ENCODE results near the gene PARD6B.

PARD6B gene

DNA sequence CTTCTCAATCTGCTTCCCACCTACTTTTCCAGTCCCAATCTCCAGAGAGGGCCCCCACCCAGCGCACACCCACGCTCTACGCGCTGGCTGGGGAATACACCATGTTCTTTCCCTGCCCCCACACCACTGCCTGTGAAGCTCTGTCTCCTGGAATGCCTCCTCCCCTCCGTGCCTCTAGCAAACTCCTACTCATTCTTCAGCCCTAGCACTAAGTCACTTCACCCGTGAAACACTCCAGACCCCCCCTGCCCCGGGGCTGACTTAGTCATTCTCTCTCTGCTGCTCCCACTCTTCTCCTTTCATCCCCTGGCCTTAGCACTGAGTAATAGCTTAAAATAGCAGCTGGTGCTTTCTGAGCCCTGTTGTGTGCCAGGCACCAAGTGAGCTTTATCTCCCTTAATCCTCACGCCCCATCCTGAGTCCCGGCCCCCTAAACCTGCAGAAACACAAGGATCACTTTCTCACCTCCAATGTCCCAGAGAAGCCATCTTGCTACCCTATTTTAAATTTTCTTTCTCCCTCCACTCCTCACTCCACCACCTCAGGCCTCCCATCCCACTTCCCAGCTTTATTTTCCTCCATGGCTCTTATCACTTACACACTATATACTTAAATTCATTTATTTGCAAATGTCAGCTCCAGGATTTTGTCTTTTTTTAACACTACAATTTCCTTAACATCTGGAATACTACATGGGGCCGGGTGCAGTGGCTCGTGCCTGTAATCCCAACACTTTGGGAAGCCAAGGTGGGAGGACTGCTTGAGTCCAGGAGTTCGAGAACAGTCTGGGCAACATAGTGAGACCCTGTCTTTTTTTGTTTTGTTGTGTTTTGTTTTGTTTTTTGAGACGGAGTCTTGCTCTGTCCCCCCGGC lies 6.3 kb upstream of the PARD6B start:
- no peak for DNase-seq

DNA sequence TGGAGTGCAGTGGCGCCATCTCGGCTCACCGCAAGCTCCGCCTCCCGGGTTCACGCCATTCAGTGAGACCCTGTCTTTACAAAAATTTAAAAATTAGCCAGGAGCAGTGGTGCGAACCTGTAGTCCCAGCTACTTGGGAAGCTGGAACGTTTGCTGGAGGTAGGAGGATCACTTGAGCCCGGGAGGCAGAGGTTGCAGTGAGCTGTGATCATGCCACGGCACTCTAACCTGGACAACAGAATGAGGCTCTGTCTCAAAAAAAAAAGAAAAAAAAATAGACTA lies 5.7 kb upstream of the PARD6B start:
- DNase-seq: no peak

- no peak for DNase-seq
Observed at GRCh38 chr20:50726955-50727791, 4.2 kb upstream of the PARD6B start.

- DNase-seq: no peak
Observed at GRCh38 chr20:50727792-50728485, 3.4 kb upstream of the PARD6B start.

DNA sequence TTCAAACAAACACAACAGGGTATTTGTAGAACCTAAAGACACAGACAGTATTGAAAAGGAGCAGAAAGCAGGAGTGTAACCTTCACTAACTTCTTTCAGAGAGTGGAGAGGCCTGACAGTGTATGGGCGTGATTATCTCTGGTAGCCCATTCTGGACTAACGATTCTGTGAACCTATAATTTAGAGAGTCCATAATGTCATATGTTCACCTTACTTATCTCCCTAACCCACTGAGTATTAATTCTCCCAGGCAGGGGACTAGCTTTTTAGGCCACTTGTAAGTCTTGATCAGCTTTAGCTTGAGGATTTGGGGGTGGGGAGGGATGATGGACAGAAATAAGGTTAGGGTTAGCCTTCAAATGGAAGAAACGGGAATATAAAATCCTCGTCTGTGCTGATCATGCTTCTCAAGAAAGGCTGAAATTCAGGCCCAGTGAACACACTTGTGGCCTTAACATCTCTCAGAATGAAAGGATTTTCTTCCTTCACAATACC lies 2.8 kb upstream of the PARD6B start:
- DNase-seq: no peak

GRCh38 chr20:50728981-50729874 lies 2.2 kb upstream of the PARD6B start:
- DNase-seq: peak in 2 of 3 experiments; percentile 56 to 65

DNA sequence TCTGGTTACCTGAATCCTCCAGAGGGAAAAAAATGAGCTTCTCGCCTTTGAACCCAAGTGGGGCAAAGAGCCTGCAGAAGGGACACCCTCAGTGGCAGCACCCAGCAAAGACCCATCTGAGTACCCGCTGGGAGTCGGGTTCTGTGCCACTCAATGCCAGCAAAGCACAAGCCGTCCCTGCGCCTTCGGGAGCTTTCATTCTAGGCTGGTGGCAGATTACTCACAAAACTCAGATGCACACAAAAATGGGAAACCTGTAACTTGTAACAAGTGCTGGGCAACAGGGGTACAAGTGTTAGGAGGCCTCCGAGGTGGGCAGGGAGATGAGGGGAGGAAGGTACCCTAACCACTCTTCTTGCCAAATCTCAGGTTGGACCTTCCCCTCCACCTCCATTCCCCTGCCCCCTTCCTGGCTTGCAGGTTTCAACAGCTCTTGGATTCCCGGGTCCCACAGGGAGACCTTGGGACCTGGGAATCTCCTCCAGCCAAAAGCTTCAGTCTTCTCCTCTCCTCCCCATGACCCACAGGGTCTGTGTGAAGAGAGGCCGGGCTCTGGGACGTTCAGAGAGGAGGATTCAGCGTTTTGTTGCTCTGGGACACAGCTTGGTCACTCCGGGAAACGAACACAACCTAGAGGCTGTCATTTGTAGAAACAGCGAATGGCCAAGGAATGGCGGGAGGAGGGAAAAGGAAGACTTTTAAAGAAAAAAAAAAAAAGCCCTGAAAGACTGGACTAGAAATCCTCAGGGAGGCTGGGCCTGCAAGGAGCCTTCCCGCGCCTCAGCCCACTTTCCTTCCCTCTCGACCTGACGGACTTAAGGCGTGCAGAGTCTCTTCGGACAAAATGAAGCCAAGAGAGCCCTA lies 1.2 kb upstream of the PARD6B start:
- peak in 2 of 3 experiments; percentile 57 to 65 for DNase-seq

- no peak for DNase-seq
Observed at GRCh38 chr20:50730765-50731054, 670 bp upstream of the PARD6B start.

- DNase-seq: peak; percentile 18 to 75 (median 66)
Observed at GRCh38 chr20:50731930-50732690, 730 bp downstream of the PARD6B start.

DNA sequence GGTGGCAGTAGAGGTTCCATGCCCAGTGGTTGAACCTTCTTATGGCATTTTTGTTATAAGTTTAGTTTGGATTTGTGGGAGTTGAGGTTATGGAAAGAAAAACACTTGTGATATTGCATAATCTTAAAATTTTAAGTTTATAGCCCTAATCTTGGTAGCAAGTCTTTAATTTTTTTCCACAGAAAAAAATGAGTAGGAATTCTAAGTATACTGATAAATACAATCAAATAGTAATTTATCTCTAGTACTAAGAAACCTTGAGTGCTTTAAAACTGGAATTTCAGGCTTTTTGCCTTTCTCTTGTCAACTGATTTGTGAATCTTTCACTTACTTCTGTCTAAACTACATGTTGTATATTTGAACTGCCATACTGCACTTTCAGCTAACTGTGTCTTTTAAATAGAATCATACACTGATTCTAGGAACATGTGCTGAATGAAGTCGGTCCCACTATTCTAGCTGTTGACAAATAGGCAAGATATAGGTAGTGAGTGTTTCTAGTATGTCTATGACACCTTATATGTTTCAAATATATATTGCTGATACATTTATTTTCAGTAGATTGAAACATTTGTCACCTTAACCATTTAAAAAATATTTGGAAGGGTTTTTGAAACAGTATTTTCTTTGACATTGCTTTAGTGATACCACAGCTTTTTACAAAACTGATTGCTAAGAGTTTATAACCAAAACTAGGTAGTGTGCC lies 2.4 kb downstream of the PARD6B start:
- no peak for DNase-seq

- DNase-seq: no peak
Observed at GRCh38 chr20:50734730-50735679, 3.6 kb downstream of the PARD6B start.

- no peak for DNase-seq
Observed at GRCh38 chr20:50735813-50736212, 4.4 kb downstream of the PARD6B start.

GRCh38 chr20:50737352-50737751 lies 6.0 kb downstream of the PARD6B start:
- DNase-seq: no peak

DNA sequence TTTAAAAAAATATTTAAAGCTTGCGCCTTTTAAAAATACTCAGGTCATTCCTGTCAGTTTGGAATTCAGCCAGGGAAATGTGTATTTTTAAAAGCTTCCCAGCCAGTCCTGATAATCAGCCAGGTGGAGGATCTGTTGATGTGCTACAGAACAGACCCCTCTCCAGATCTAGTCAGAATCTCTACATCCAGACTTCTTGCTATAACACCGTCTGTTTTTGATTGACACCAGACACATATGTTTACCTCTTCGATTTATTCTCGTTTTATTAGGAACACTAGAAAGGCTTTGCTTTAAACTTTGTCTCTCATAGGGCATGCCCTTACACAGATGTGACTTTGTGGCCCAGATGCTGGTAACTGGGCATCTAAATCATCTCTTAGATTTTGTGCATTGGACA lies 11.7 kb downstream of the PARD6B start:
- no peak for DNase-seq

- peak in 1 of 3 experiments; percentile 29 for DNase-seq
Observed at GRCh38 chr20:50744143-50744792, 12.9 kb downstream of the PARD6B start.

GRCh38 chr20:50745634-50746137 lies 14.3 kb downstream of the PARD6B start:
- no peak for DNase-seq

DNA sequence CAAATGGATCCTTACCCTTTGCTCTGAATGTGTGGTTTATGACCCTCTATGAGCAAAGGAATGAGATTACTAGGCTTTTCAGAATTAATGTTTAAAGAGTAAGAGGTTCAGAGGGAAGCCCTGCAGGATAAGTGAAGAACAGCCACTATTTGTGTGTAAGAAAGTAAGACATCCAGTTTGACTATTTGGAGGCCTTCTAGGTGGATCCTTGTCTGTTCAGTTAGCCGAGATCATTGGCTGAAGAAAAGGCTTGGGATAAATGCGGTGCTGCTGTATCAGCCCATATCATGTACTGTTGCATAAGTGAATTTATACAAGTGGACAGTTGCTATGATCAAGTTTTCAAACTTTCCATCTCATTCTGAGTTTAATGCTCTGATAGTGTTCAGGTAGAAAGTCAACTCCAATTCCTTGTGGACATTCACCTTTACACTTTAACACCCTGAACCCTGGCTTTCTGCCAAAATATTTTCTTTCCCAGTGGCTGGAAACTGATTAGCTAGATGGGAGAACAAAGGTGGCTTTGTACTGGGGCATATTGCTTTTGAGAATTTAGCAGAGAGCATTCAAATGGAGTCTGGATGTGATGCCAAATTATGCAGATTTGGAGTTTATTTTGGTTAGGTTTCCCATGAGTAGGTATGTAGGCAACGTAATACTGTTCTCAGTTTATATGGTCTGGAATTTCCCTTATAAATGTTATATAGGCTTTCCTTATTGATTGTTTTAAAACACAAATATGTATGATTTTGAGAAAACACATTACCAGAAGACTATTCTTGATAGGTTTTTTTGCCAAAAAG lies 15.0 kb downstream of the PARD6B start:
- peak in 1 of 3 experiments; percentile 31 for DNase-seq
